ENCODE data around the gene KREMEN1. TPM values are rescaled to one million over a fixed set of nuclear protein-coding genes. Genes with fewer than 3 reads are reported as not detected.

KREMEN1 gene
- total RNA-seq, 2 experiments from 2014 or later: not detected

GRCh38 chr22:29205594-29206371 lies 132.9 kb downstream of the KREMEN1 start, which contains the start of gene EMID1:
Gene EMID1, plus strand, starts transcription at chr22:29205896. Its CDS starts 143 bp downstream, at chr22:29206039.
- Mint-ChIP-seq H3K27me3 (peaks cover 35% of the 10 kb centered on the region), H3K27ac (no peak within 1 kb of the TSS), H3K4me3 (peak within 1 kb of the TSS; percentile 65), H3K9me3 (no peaks in the 10 kb centered on the region), H3K4me1 (ENCODE audit: low read depth) (peaks cover 13% of the 10 kb centered on the region), H3K36me3 (ENCODE audit: low read depth) (no peaks in the 10 kb centered on the region)
- Histone ChIP-seq H3K9me3 (ENCODE audit: control insufficient read depth in 1 of 2, insufficient read depth in 1 of 2, low read length in 2 of 2) (peaks cover 0 to 3% of the 10 kb centered on the region in 2 experiments), H3K4me1 (ENCODE audit: insufficient read depth, low read length) (peaks cover 28% of the 10 kb centered on the region), H3K27ac (ENCODE audit: low read depth in 1 of 2, low read length in 2 of 2) (no peak within 1 kb of the TSS), H3K27me3 (ENCODE audit: control insufficient read depth in 1 of 2, insufficient read depth in 2 of 2, low read length in 2 of 2) (peaks cover 22 to 47% of the 10 kb centered on the region in 2 experiments), H3K4me3 (ENCODE audit: low read length) (peak within 1 kb of the TSS; percentile 32), H3K36me3 (ENCODE audit: insufficient read depth, low read length) (no peaks in the 10 kb centered on the region)
- ATAC-seq (ENCODE audit: poor library complexity) (peak; percentile 46), DNase-seq (peak in 6 of 14 experiments; percentile 8 to 38 (median 10))
- TF ChIP-seq CTCF (IDR thresholded peaks at IDR 0.05): no peak
- intact Hi-C loops (cut with DNase I, micrococcal nuclease): no loop called here
- CTCF ChIA-PET: no interaction called here
- POLR2A ChIA-PET: no interaction called here

GRCh38 chr22:29206372-29207242 lies 133.8 kb downstream of the KREMEN1 start:
- Histone ChIP-seq H3K4me3 (ENCODE audit: low read length) (peak overlapping the region; percentile 32), H3K27ac (ENCODE audit: low read depth in 1 of 2, low read length in 2 of 2) (no peak overlapping the region), H3K27me3 (ENCODE audit: control insufficient read depth in 1 of 2, insufficient read depth in 2 of 2, low read length in 2 of 2) (peaks cover 21 to 47% of the 10 kb centered on the region in 2 experiments), H3K36me3 (ENCODE audit: insufficient read depth, low read length) (no peaks in the 10 kb centered on the region), H3K4me1 (ENCODE audit: insufficient read depth, low read length) (peaks cover 27% of the 10 kb centered on the region), H3K9me3 (ENCODE audit: control insufficient read depth in 1 of 2, insufficient read depth in 1 of 2, low read length in 2 of 2) (peaks cover 0 to 3% of the 10 kb centered on the region in 2 experiments)
- intact Hi-C loops (cut with DNase I, micrococcal nuclease): no loop called here
- TF ChIP-seq CTCF (IDR thresholded peaks at IDR 0.05): no peak
- POLR2A ChIA-PET: no interaction called here
- Mint-ChIP-seq H3K36me3 (ENCODE audit: low read depth) (no peaks in the 10 kb centered on the region), H3K4me1 (ENCODE audit: low read depth) (peaks cover 13% of the 10 kb centered on the region), H3K9me3 (no peaks in the 10 kb centered on the region), H3K27ac (no peak overlapping the region), H3K27me3 (peaks cover 27% of the 10 kb centered on the region), H3K4me3 (peak overlapping the region; percentile 65)
- ATAC-seq (ENCODE audit: poor library complexity) (no peak), DNase-seq (no peak)
- CTCF ChIA-PET: no interaction called here

- ChIA-PET CTCF (no interaction called here), POLR2A (no interaction called here)
- TF ChIP-seq CTCF (IDR thresholded peaks at IDR 0.05): no peak
- H3K27ac Mint-ChIP-seq: no peak overlapping the region
- Histone ChIP-seq H3K9me3 (ENCODE audit: control insufficient read depth in 1 of 2, insufficient read depth in 1 of 2, low read length in 2 of 2) (peaks cover 0 to 3% of the 10 kb centered on the region in 2 experiments), H3K4me1 (ENCODE audit: insufficient read depth, low read length) (peaks cover 21% of the 10 kb centered on the region), H3K27ac (ENCODE audit: low read depth in 1 of 2, low read length in 2 of 2) (no peak overlapping the region), H3K27me3 (ENCODE audit: control insufficient read depth in 1 of 2, insufficient read depth in 2 of 2, low read length in 2 of 2) (peaks cover 20 to 43% of the 10 kb centered on the region in 2 experiments), H3K4me3 (ENCODE audit: low read length) (no peak overlapping the region), H3K36me3 (ENCODE audit: insufficient read depth, low read length) (no peaks in the 10 kb centered on the region)
- no peak for ATAC-seq (ENCODE audit: poor library complexity)
- intact Hi-C loops (cut with DNase I, micrococcal nuclease): no loop called here
- H3K9me3 Mint-ChIP-seq: no peaks in the 10 kb centered on the region
- peaks cover 27% of the 10 kb centered on the region for H3K27me3 Mint-ChIP-seq
- DNase-seq: no peak
- no peak overlapping the region for H3K4me3 Mint-ChIP-seq
- no peaks in the 10 kb centered on the region for H3K36me3 Mint-ChIP-seq (ENCODE audit: low read depth)
- H3K4me1 Mint-ChIP-seq (ENCODE audit: low read depth): peaks cover 10% of the 10 kb centered on the region
Measured at GRCh38 chr22:29207243-29207550, 134.4 kb downstream of the KREMEN1 start.

Measured in CD4-positive, alpha-beta T cell (primary cell).